ENCODE results near the gene SHROOM1. TPM values are rescaled to one million over a fixed set of nuclear protein-coding genes. Genes with fewer than 3 reads are reported as not detected.

Gene SHROOM1
- total and polyA plus RNA-seq, 2 donors (not counting 1 experiment from before 2014, with no cell fraction given), result 1.3 to 2.3 TPM

GRCh38 chr5:132816554-132816953 lies 13.9 kb downstream of the SHROOM1 start:
- H3K9me3 Mint-ChIP-seq (ENCODE audit: insufficient read depth), result no peaks in the 10 kb centered on the region
- Histone ChIP-seq H3K9ac (ENCODE audit: low read length) (no peak overlapping the region), H3K79me2 (ENCODE audit: control insufficient read depth, insufficient read depth, low read length) (no peaks in the 10 kb centered on the region), H3K27ac (ENCODE audit: low read length in 2 of 2) (no peak overlapping the region), H2AFZ (ENCODE audit: insufficient read depth, low read depth, low read length, poor library complexity, severe bottlenecking) (no peak overlapping the region), H3K4me1 (ENCODE audit: control insufficient read depth in 2 of 2, insufficient read depth in 2 of 2, low read length in 2 of 2) (peaks cover 24% of the 10 kb centered on the region in 2 donors), H4K20me1 (ENCODE audit: control insufficient read depth, insufficient read depth, low read length, poor library complexity, severe bottlenecking) (no peaks in the 10 kb centered on the region), H3K4me2 (replicated peaks; ENCODE audit: low read depth, low read length, poor library complexity, severe bottlenecking) (no peak overlapping the region), H3K9me3 (ENCODE audit: control extremely low read depth in 1 of 3, control insufficient read depth in 2 of 3, insufficient read depth in 1 of 3, low read length in 2 of 3) (peaks cover 0 to 5% (median under 1%) of the 10 kb centered on the region in 3 donors), H3K4me3 (ENCODE audit: control extremely low read depth in 1 of 5, extremely low read depth in 1 of 5, insufficient read depth in 1 of 5, low read depth in 2 of 5, low read length in 4 of 5) (no peak overlapping the region), H3K36me3 (replicated peaks in 1 of 2; ENCODE audit: control extremely low read depth in 1 of 2, control insufficient read depth in 1 of 2, extremely low read depth in 1 of 2, insufficient read depth in 2 of 2, low read length in 1 of 2) (no peaks in the 10 kb centered on the region), H3K27me3 (replicated peaks in 1 of 4; ENCODE audit: control extremely low read depth in 1 of 4, control insufficient read depth in 3 of 4, insufficient read depth in 4 of 4, low read length in 3 of 4) (peaks cover 0 to 47% (median 24%) of the 10 kb centered on the region in 4 experiments)
- peaks cover 24% of the 10 kb centered on the region for H3K27me3 Mint-ChIP-seq
- H3K4me1 Mint-ChIP-seq, result peaks cover 22% of the 10 kb centered on the region
- intact Hi-C loops (cut with micrococcal nuclease), result loop anchor here (2.0 kb wide), 1 partner anchor 80 kb away; the partner anchor contains the start of gene KIF3A
- TF ChIP-seq, protein P1, sequence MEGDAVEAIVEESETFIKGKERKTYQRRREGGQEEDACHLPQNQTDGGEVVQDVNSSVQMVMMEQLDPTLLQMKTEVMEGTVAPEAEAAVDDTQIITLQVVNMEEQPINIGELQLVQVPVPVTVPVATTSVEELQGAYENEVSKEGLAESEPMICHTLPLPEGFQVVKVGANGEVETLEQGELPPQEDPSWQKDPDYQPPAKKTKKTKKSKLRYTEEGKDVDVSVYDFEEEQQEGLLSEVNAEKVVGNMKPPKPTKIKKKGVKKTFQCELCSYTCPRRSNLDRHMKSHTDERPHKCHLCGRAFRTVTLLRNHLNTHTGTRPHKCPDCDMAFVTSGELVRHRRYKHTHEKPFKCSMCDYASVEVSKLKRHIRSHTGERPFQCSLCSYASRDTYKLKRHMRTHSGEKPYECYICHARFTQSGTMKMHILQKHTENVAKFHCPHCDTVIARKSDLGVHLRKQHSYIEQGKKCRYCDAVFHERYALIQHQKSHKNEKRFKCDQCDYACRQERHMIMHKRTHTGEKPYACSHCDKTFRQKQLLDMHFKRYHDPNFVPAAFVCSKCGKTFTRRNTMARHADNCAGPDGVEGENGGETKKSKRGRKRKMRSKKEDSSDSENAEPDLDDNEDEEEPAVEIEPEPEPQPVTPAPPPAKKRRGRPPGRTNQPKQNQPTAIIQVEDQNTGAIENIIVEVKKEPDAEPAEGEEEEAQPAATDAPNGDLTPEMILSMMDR (IDR thresholded peaks at IDR 0.05), result no peak
- TF ChIP-seq EZH2 (IDR thresholded peaks at IDR 0.05; ENCODE audit: borderline replicate concordance, insufficient read depth, low read depth, low read length, poor library complexity, severe bottlenecking), result no peak
- POLR2A ChIA-PET, result no interaction called here
- CTCF ChIA-PET, result interaction anchor here (1.6 to 1.8 kb wide), 2 partner anchors 432 to 578 kb away, joined by 3 to 7 read pairs; no protein-coding TSS in a partner anchor
- H3K4me3 Mint-ChIP-seq, result no peak overlapping the region
- no peak for DNase-seq
- no peak overlapping the region for H3K27ac Mint-ChIP-seq
- ATAC-seq (ENCODE audit: low read depth), result no peak

GRCh38 chr5:132816083-132816482 lies 14.4 kb downstream of the SHROOM1 start:
- intact Hi-C loops (cut with micrococcal nuclease), result loop anchor here (2.0 kb wide), 1 partner anchor 79 kb away; the partner anchor contains the start of gene KIF3A
- Histone ChIP-seq H3K4me3 (ENCODE audit: control extremely low read depth in 1 of 5, extremely low read depth in 1 of 5, insufficient read depth in 1 of 5, low read depth in 2 of 5, low read length in 4 of 5) (no peak overlapping the region), H3K9ac (ENCODE audit: low read length) (no peak overlapping the region), H4K20me1 (ENCODE audit: control insufficient read depth, insufficient read depth, low read length, poor library complexity, severe bottlenecking) (no peaks in the 10 kb centered on the region), H3K27me3 (replicated peaks in 1 of 4; ENCODE audit: control extremely low read depth in 1 of 4, control insufficient read depth in 3 of 4, insufficient read depth in 4 of 4, low read length in 3 of 4) (peaks cover 0 to 48% (median 29%) of the 10 kb centered on the region in 4 experiments), H3K9me3 (ENCODE audit: control extremely low read depth in 1 of 3, control insufficient read depth in 2 of 3, insufficient read depth in 1 of 3, low read length in 2 of 3) (peaks cover 0 to 5% (median 1%) of the 10 kb centered on the region in 3 donors), H3K4me2 (replicated peaks; ENCODE audit: low read depth, low read length, poor library complexity, severe bottlenecking) (no peak overlapping the region), H3K36me3 (replicated peaks in 1 of 2; ENCODE audit: control extremely low read depth in 1 of 2, control insufficient read depth in 1 of 2, extremely low read depth in 1 of 2, insufficient read depth in 2 of 2, low read length in 1 of 2) (no peaks in the 10 kb centered on the region), H3K27ac (ENCODE audit: low read length in 2 of 2) (no peak overlapping the region), H3K79me2 (ENCODE audit: control insufficient read depth, insufficient read depth, low read length) (no peaks in the 10 kb centered on the region), H2AFZ (ENCODE audit: insufficient read depth, low read depth, low read length, poor library complexity, severe bottlenecking) (no peak overlapping the region), H3K4me1 (ENCODE audit: control insufficient read depth in 2 of 2, insufficient read depth in 2 of 2, low read length in 2 of 2) (peaks cover 24% of the 10 kb centered on the region in 2 donors)
- Mint-ChIP-seq H3K9me3 (ENCODE audit: insufficient read depth) (no peaks in the 10 kb centered on the region), H3K4me1 (peaks cover 22% of the 10 kb centered on the region), H3K27me3 (peaks cover 29% of the 10 kb centered on the region), H3K27ac (no peak overlapping the region), H3K4me3 (no peak overlapping the region)
- DNase-seq (no peak), ATAC-seq (ENCODE audit: low read depth) (no peak)
- no CpG with 5 or more reads among the region's 2 CpGs for WGBS (ENCODE audit: insufficient coverage)
- ChIA-PET CTCF (interaction anchor here (1.8 to 3.3 kb wide), 2 partner anchors 13 to 578 kb away, joined by 7 to 18 read pairs; partner anchors contain the start of gene SHROOM1), POLR2A (no interaction called here)
- no peak for TF ChIP-seq EZH2 (IDR thresholded peaks at IDR 0.05; ENCODE audit: borderline replicate concordance, insufficient read depth, low read depth, low read length, poor library complexity, severe bottlenecking)
- TF ChIP-seq, protein P1 (IDR thresholded peaks at IDR 0.05), result no peak

Data from B cell (primary cell).